Lower leg skin (tissue), 4 donors: Measurements from ENCODE around the gene SPEF1. TPM values are rescaled to one million over a fixed set of nuclear protein-coding genes. Genes with fewer than 3 reads are reported as not detected.

Experiments
- DNase-seq, 2 donors: peaks; one replicate each; pipeline ENCODE4 v3.0.0-alpha.2; 2019; ENCODE audit warnings: low spot score in 2 of 2
- H3K4me3 ChIP-seq: fragments of 200-600 bp; sonication (generic); 2 replicates; pipeline ENCODE4 v1.5.1; 2017; ENCODE audit warnings: mild to moderate bottlenecking, low read depth; ENCODE audit not compliant: poor library complexity, severe bottlenecking
- CTCF ChIP-seq, 3 donors: fragments of 450-650 bp; IDR thresholded peaks; one replicate each; pipeline ENCODE4 v1.5.1; 2016; ENCODE audit warnings: antibody characterized with exemption in 3 of 3, mild to moderate bottlenecking in 3 of 3, moderate library complexity in 2 of 3
- POLR2A ChIP-seq, 2 donors: fragments of 450-650 bp; IDR thresholded peaks; one replicate each; pipeline ENCODE4 v1.6.1; 2016 to 2017; ENCODE audit warnings: antibody characterized with exemption in 2 of 2, mild to moderate bottlenecking in 1 of 2, moderate library complexity in 1 of 2
- WGBS, 2 donors: methylation state at CpG; one replicate each; pipeline ENCODE4 v1.1.5; 2018; 5-methylcytosine and 5-hydroxymethylcytosine counted together
- intact Hi-C: fragments of 100-400 bp; cut with DNase I; formaldehyde crosslinking; loops from one replicate; pipeline ENCODE4 v1.15.0; 2023; ENCODE audit warnings: low total_unique reads
- total RNA-seq, 4 donors: library from RNA; depleted of rRNA; stranded (reverse); fragments of >200 nt; gene quantifications; one replicate each; pipeline ENCODE4 v1.1.0, GENCODE V29; 2016

The SPEF1 gene
- total RNA-seq, 4 donors from 2014 or later, result 0.13 TPM; not detected in 3

GRCh38 chr20:3800256-3800877 is 19.1 kb upstream of the SPEF1 start:
- WGBS, 2 donors, result 58 to 76% methylated on average over 18 of the region's 18 CpGs
- no peak for TF ChIP-seq POLR2A (IDR thresholded peaks at IDR 0.05)
- no peak for TF ChIP-seq CTCF (IDR thresholded peaks at IDR 0.05)

GRCh38 chr20:3798908-3799248 is 17.6 kb upstream of the SPEF1 start:
- intact Hi-C loops, result no loop called here
- no peak for DNase-seq
- TF ChIP-seq CTCF (IDR thresholded peaks at IDR 0.05) (no peak), POLR2A (IDR thresholded peaks at IDR 0.05) (no peak)
- no peak overlapping the region for H3K4me3 ChIP-seq
- 88 to 92% methylated on average over 3 of the region's 3 CpGs for WGBS, 2 donors

More at GRCh38 chr20:3800256-3800877, 19.1 kb upstream of the SPEF1 start:
- no peak for DNase-seq
- intact Hi-C loops, result no loop called here
- no peak overlapping the region for H3K4me3 ChIP-seq

GRCh38 chr20:3798373-3798768 is 17.1 kb upstream of the SPEF1 start:
- DNase-seq, result no peak
- no peak overlapping the region for H3K4me3 ChIP-seq
- WGBS, 2 donors, result 63 to 80% methylated on average over 5 of the region's 5 CpGs
- TF ChIP-seq CTCF (IDR thresholded peaks at IDR 0.05) (no peak), POLR2A (IDR thresholded peaks at IDR 0.05) (no peak)
- intact Hi-C loops, result no loop called here

- no peak for DNase-seq
- H3K4me3 ChIP-seq, result no peak overlapping the region
- WGBS, 2 donors, result 42 to 45% methylated on average over 19 of the region's 19 CpGs
- TF ChIP-seq CTCF (IDR thresholded peaks at IDR 0.05), result no peak
- TF ChIP-seq POLR2A (IDR thresholded peaks at IDR 0.05), result no peak
- intact Hi-C loops, result no loop called here
Measured at GRCh38 chr20:3797592-3798372, 16.5 kb upstream of the SPEF1 start.

GRCh38 chr20:3797226-3797545 is 15.9 kb upstream of the SPEF1 start:
- 44 to 62% methylated on average over 5 of the region's 5 CpGs for WGBS, 2 donors
- intact Hi-C loops, result no loop called here
- DNase-seq, result no peak
- no peak overlapping the region for H3K4me3 ChIP-seq
- TF ChIP-seq POLR2A (IDR thresholded peaks at IDR 0.05) (no peak), CTCF (IDR thresholded peaks at IDR 0.05) (no peak)
